H9 (cell line): ENCODE results near the gene ZBP1. TPM values are rescaled to one million over a fixed set of nuclear protein-coding genes. Genes with fewer than 3 reads are reported as not detected.
A peak's percentile ranks its signal among the peaks of the same experiment; 100 is the strongest.

Experiments
- DNase-seq: peaks from one replicate; pipeline ENCODE4 v3.0.0-alpha.2; 2017
- H2AFZ ChIP-seq: one replicate; pipeline ENCODE4 v1.6.1; 2013; ENCODE audit warnings: mild to moderate bottlenecking, low read length, control low read depth, moderate library complexity
- H2AK5ac ChIP-seq: 2 replicates; pipeline ENCODE4 v1.6.1; 2013; ENCODE audit warnings: low read length, control low read depth, mixed read lengths; ENCODE audit not compliant: insufficient read length
- H2BK120ac ChIP-seq: one replicate; pipeline ENCODE4 v1.6.1; 2013; ENCODE audit warnings: low read depth, mild to moderate bottlenecking, low read length, control low read depth, inconsistent platforms; ENCODE audit not compliant: poor library complexity, severe bottlenecking
- H2BK12ac ChIP-seq: 2 replicates; pipeline ENCODE4 v1.6.1; 2013; ENCODE audit warnings: low read length, control low read depth, mixed read lengths, low read depth; ENCODE audit not compliant: insufficient read length
- H2BK15ac ChIP-seq: 2 replicates; pipeline ENCODE4 v1.6.1; 2013; ENCODE audit warnings: low read depth, low read length, control low read depth
- H2BK20ac ChIP-seq: one replicate; pipeline ENCODE4 v1.6.1; 2013; ENCODE audit warnings: low read depth, mild to moderate bottlenecking, low read length, control low read depth, inconsistent platforms; ENCODE audit not compliant: poor library complexity, severe bottlenecking
- H2BK5ac ChIP-seq: 2 replicates; pipeline ENCODE4 v1.6.1; 2013; ENCODE audit warnings: low read length, control low read depth, mixed read lengths; ENCODE audit not compliant: insufficient read length
- H3K14ac ChIP-seq: 2 replicates; pipeline ENCODE4 v1.6.1; 2013; ENCODE audit warnings: low read length, control low read depth; ENCODE audit not compliant: insufficient read depth
- H3K18ac ChIP-seq: 2 replicates; pipeline ENCODE4 v1.6.1; 2013; ENCODE audit warnings: low read depth, mild to moderate bottlenecking, mixed read lengths, low read length, control low read depth; ENCODE audit not compliant: insufficient read length
- H3K23ac ChIP-seq: 2 replicates; pipeline ENCODE4 v1.6.1; 2013; ENCODE audit warnings: low read length, control low read depth, mixed read lengths, low read depth; ENCODE audit not compliant: insufficient read length
- H3K23me2 ChIP-seq: 2 replicates; pipeline ENCODE4 v1.6.1; 2013; ENCODE audit warnings: low read depth, mild to moderate bottlenecking, mixed read lengths, low read length, control low read depth; ENCODE audit not compliant: insufficient read length, poor library complexity, severe bottlenecking
- H3K27ac ChIP-seq: 2 replicates; pipeline ENCODE4 v1.5.1; 2013; ENCODE audit warnings: low read length, control low read depth, mixed read lengths, low read depth; ENCODE audit not compliant: insufficient read length
- H3K27me3 ChIP-seq: 2 replicates; pipeline ENCODE4 v1.6.1; 2013; ENCODE audit warnings: low read length, control low read depth, inconsistent platforms; ENCODE audit not compliant: insufficient read depth
- H3K4ac ChIP-seq: 2 replicates; pipeline ENCODE4 v1.6.1; 2013; ENCODE audit warnings: low read depth, mild to moderate bottlenecking, control low read depth, inconsistent platforms, low read length, moderate library complexity
- H3K4me1 ChIP-seq: 2 replicates; pipeline ENCODE4 v1.6.1; 2013; ENCODE audit warnings: low read length, control low read depth, inconsistent platforms; ENCODE audit not compliant: insufficient read depth
- H3K4me2 ChIP-seq: 2 replicates; pipeline ENCODE4 v1.6.1; 2013; ENCODE audit warnings: low read length, control low read depth, mixed read lengths; ENCODE audit not compliant: insufficient read length, insufficient read depth
- H3K56ac ChIP-seq: 2 replicates; pipeline ENCODE4 v1.6.1; 2013; ENCODE audit warnings: low read depth, mild to moderate bottlenecking, mixed read lengths, low read length, control low read depth; ENCODE audit not compliant: insufficient read length
- H3K79me1 ChIP-seq: 2 replicates; pipeline ENCODE4 v1.6.1; 2013; ENCODE audit warnings: low read depth, mild to moderate bottlenecking, moderate library complexity, low read length, control low read depth, inconsistent platforms; ENCODE audit not compliant: insufficient read depth, poor library complexity, severe bottlenecking
- H3K79me2 ChIP-seq: 2 replicates; pipeline ENCODE4 v1.6.1; 2013; ENCODE audit warnings: low read length, control low read depth, inconsistent platforms; ENCODE audit not compliant: insufficient read depth
- H3K9ac ChIP-seq: 2 replicates; pipeline ENCODE4 v1.6.1; 2013; ENCODE audit warnings: low read length, control low read depth, mixed read lengths; ENCODE audit not compliant: insufficient read length; ENCODE audit errors: extremely low read depth
- H3K9me3 ChIP-seq: one replicate; pipeline ENCODE4 v1.6.1; 2013; ENCODE audit warnings: low read depth, low read length, inconsistent platforms; ENCODE audit not compliant: control insufficient read depth
- H3T11ph ChIP-seq: one replicate; pipeline ENCODE4 v1.6.1; 2013; ENCODE audit warnings: mild to moderate bottlenecking, low read length, control low read depth, inconsistent platforms
- H4K20me1 ChIP-seq: one replicate; pipeline ENCODE4 v1.6.1; 2013; ENCODE audit not compliant: control insufficient read depth, insufficient read length, insufficient read depth
- H4K5ac ChIP-seq: 2 replicates; pipeline ENCODE4 v1.6.1; 2013; ENCODE audit warnings: low read depth, mild to moderate bottlenecking, mixed read lengths, low read length, control low read depth; ENCODE audit not compliant: insufficient read length
- H4K8ac ChIP-seq: replicated peaks from 2 replicates; pipeline ENCODE4 v1.6.1; 2013; ENCODE audit warnings: low read length, control low read depth, mixed read lengths, low read depth; ENCODE audit not compliant: insufficient read length
- H4K91ac ChIP-seq: 2 replicates; pipeline ENCODE4 v1.6.1; 2013; ENCODE audit warnings: low read depth, mild to moderate bottlenecking, moderate library complexity, mixed read lengths, low read length, control low read depth; ENCODE audit not compliant: insufficient read length
- H3K27ac Mint-ChIP-seq, 3 experiments: 2 replicates in 2 of 3; 3 replicates in 1 of 3; pipeline ENCODE4 v1.8.0; 2020 to 2021; ENCODE audit warnings: mixed read lengths in 3 of 3, mild to moderate bottlenecking in 1 of 3, moderate library complexity in 1 of 3
- H3K27me3 Mint-ChIP-seq: 2 replicates; pipeline ENCODE4 v1.8.0; 2021; ENCODE audit warnings: low read depth, mild to moderate bottlenecking, moderate library complexity, mixed read lengths
- H3K36me3 Mint-ChIP-seq, 3 experiments: 2 replicates in 2 of 3; 3 replicates in 1 of 3; pipeline ENCODE4 v1.8.0; 2020 to 2021; ENCODE audit warnings: low read depth in 3 of 3, mixed read lengths in 3 of 3; ENCODE audit not compliant: insufficient read depth in 1 of 3
- H3K4me1 Mint-ChIP-seq, 2 experiments: 2 replicates each; pipeline ENCODE4 v1.8.0; 2020; ENCODE audit warnings: mixed read lengths in 2 of 2
- H3K4me3 Mint-ChIP-seq, 2 experiments: 2 replicates in 1 of 2; 3 replicates in 1 of 2; pipeline ENCODE4 v1.8.0; 2020 to 2021; ENCODE audit warnings: mild to moderate bottlenecking in 2 of 2, mixed read lengths in 2 of 2, moderate library complexity in 1 of 2
- H3K9me3 Mint-ChIP-seq, 2 experiments: 2 replicates in 1 of 2; 3 replicates in 1 of 2; pipeline ENCODE4 v1.8.0; 2020; ENCODE audit warnings: mild to moderate bottlenecking in 2 of 2, mixed read lengths in 2 of 2, moderate library complexity in 1 of 2
- WGBS: extraction: QIAGEN DNeasy Blood & Tissue Kit; methylation state at CpG from one replicate; pipeline ENCODE4 v1.1.7; 2013; ENCODE audit warnings: missing lambda C conversion rate, low lambda C conversion rate, mixed read lengths; ENCODE audit not compliant: insufficient read length; ENCODE audit errors: extremely low coverage; 5-methylcytosine and 5-hydroxymethylcytosine counted together
- total RNA-seq: library from RNA; stranded (reverse); gene quantifications from 2 replicates; pipeline ENCODE4 v1.2.1, GENCODE V29; 2021
- TF ChIP-seq, protein P1 (sequence below): fragments of 200-600 bp; sonication (generic); conservative IDR thresholded peaks from 3 replicates; pipeline ENCODE4 v1.8.0; 2021; ENCODE audit warnings: antibody characterized with exemption, mild to moderate bottlenecking

Gene ZBP1
- total RNA-seq, 1 experiment from 2014 or later, result not detected

DNA sequence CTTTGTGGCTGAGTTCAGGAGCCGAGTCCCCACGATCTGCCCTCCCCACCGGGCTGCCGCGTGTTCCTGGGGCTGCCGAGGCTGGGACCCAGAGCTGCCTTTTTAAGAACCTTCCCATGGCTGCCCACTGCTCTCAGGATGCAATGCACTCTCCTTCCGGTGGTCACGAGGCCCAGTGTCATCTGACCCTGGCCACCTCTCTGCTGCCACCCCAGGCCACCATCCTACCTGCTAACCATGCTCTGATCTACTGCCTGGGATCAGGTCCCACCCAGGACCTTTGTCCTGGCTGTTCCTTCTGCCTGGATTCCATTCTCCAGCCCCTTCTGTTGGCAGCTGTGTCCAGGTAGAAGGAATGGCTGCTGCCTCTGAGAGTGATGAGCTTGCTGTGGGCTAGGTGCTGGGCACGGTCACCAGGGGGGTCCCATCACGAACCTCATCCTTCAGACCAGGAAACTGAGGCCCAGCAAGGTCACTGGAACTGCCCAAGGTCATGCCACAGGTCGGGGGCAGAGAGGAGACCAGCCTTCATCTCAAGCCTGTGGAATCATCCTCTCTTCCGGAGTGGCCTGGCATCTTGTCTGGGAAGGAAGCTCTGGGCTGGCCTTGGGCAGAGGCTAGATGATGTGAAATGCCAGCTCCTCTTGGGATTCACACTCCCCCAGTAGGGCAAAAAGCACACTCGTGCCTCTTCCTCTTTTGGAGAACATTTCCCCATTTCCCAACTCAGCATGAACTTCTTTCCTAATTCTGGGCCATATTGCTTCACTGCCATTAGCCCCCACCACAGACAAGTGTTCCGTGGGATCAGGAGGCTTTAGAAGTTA lies 38.8 kb downstream of the ZBP1 start:
- Histone ChIP-seq H3K27me3 (no peaks in the 10 kb centered on the region), H4K91ac (no peak overlapping the region), H3K23ac (no peak overlapping the region), H3K4me2 (no peak overlapping the region), H3K14ac (no peak overlapping the region; the same call in 1 of the 2 replicates), H2BK15ac (no peak overlapping the region), H2BK20ac (no peak overlapping the region), H3K4me1 (no peaks in the 10 kb centered on the region), H3K4ac (no peak overlapping the region), H4K8ac (no peak overlapping the region), H3K56ac (no peak overlapping the region), H3K9ac (no peak overlapping the region), H3T11ph (no peak overlapping the region), H4K20me1 (no peaks in the 10 kb centered on the region), H2AFZ (no peak overlapping the region), H2AK5ac (no peak overlapping the region), H3K9me3 (no peaks in the 10 kb centered on the region), H4K5ac (no peak overlapping the region), H3K79me2 (no peaks in the 10 kb centered on the region), H2BK5ac (no peak overlapping the region), H3K23me2 (no peaks in the 10 kb centered on the region), H3K79me1 (no peaks in the 10 kb centered on the region), H3K27ac (no peak overlapping the region), H2BK12ac (no peak overlapping the region), H2BK120ac (no peak overlapping the region), H3K18ac (peak overlapping the region; percentile 9)
- peaks cover 15 to 33% of the 10 kb centered on the region in 2 experiments for H3K4me1 Mint-ChIP-seq
- no CpG with 5 or more reads among the region's 14 CpGs for WGBS
- H3K36me3 Mint-ChIP-seq, result no peaks in the 10 kb centered on the region
- H3K27ac Mint-ChIP-seq, result peak overlapping the region in 1 of 3 experiments; percentile 37; a peak in 1 of 7 replicates
- DNase-seq, result no peak
- H3K4me3 Mint-ChIP-seq, result no peak overlapping the region
- TF ChIP-seq, protein P1, sequence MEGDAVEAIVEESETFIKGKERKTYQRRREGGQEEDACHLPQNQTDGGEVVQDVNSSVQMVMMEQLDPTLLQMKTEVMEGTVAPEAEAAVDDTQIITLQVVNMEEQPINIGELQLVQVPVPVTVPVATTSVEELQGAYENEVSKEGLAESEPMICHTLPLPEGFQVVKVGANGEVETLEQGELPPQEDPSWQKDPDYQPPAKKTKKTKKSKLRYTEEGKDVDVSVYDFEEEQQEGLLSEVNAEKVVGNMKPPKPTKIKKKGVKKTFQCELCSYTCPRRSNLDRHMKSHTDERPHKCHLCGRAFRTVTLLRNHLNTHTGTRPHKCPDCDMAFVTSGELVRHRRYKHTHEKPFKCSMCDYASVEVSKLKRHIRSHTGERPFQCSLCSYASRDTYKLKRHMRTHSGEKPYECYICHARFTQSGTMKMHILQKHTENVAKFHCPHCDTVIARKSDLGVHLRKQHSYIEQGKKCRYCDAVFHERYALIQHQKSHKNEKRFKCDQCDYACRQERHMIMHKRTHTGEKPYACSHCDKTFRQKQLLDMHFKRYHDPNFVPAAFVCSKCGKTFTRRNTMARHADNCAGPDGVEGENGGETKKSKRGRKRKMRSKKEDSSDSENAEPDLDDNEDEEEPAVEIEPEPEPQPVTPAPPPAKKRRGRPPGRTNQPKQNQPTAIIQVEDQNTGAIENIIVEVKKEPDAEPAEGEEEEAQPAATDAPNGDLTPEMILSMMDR, result no peak
- H3K9me3 Mint-ChIP-seq, result no peaks in the 10 kb centered on the region; a peak in 1 of 5 replicates
- peaks cover 15% of the 10 kb centered on the region for H3K27me3 Mint-ChIP-seq
